22Rv1 (cell line): ENCODE results near the gene SPRY1.

Experiments
- H3K27ac ChIP-seq: fragments of 450-650 bp; 2 replicates; pipeline ENCODE4 v1.5.1; 2017
- ZFX ChIP-seq: fragments of 450-650 bp; IDR thresholded peaks from 2 replicates; pipeline ENCODE4 v1.6.1; 2017; ENCODE audit warnings: antibody characterized with exemption, borderline replicate concordance
- TF ChIP-seq, protein P1 (sequence below): fragments of 450-650 bp; IDR thresholded peaks from 2 replicates; pipeline ENCODE4 v1.5.1; 2017; ENCODE audit warnings: mild to moderate bottlenecking

The SPRY1 gene

GRCh38 chr4:123430501-123430900 is 33.9 kb downstream of the SPRY1 start:
- H3K27ac ChIP-seq = no peak overlapping the region
- no peak for TF ChIP-seq ZFX
- TF ChIP-seq, protein P1, sequence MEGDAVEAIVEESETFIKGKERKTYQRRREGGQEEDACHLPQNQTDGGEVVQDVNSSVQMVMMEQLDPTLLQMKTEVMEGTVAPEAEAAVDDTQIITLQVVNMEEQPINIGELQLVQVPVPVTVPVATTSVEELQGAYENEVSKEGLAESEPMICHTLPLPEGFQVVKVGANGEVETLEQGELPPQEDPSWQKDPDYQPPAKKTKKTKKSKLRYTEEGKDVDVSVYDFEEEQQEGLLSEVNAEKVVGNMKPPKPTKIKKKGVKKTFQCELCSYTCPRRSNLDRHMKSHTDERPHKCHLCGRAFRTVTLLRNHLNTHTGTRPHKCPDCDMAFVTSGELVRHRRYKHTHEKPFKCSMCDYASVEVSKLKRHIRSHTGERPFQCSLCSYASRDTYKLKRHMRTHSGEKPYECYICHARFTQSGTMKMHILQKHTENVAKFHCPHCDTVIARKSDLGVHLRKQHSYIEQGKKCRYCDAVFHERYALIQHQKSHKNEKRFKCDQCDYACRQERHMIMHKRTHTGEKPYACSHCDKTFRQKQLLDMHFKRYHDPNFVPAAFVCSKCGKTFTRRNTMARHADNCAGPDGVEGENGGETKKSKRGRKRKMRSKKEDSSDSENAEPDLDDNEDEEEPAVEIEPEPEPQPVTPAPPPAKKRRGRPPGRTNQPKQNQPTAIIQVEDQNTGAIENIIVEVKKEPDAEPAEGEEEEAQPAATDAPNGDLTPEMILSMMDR = no peak

- TF ChIP-seq ZFX = no peak
- TF ChIP-seq, protein P1 = no peak
- no peak overlapping the region for H3K27ac ChIP-seq
These were observed 37.0 kb downstream of the SPRY1 start for GRCh38 chr4:123433573-123433972.

- H3K27ac ChIP-seq = no peak overlapping the region
- TF ChIP-seq, protein P1 = no peak
- TF ChIP-seq ZFX = no peak
These were observed 37.4 kb downstream of the SPRY1 start for GRCh38 chr4:123433976-123434375.

DNA sequence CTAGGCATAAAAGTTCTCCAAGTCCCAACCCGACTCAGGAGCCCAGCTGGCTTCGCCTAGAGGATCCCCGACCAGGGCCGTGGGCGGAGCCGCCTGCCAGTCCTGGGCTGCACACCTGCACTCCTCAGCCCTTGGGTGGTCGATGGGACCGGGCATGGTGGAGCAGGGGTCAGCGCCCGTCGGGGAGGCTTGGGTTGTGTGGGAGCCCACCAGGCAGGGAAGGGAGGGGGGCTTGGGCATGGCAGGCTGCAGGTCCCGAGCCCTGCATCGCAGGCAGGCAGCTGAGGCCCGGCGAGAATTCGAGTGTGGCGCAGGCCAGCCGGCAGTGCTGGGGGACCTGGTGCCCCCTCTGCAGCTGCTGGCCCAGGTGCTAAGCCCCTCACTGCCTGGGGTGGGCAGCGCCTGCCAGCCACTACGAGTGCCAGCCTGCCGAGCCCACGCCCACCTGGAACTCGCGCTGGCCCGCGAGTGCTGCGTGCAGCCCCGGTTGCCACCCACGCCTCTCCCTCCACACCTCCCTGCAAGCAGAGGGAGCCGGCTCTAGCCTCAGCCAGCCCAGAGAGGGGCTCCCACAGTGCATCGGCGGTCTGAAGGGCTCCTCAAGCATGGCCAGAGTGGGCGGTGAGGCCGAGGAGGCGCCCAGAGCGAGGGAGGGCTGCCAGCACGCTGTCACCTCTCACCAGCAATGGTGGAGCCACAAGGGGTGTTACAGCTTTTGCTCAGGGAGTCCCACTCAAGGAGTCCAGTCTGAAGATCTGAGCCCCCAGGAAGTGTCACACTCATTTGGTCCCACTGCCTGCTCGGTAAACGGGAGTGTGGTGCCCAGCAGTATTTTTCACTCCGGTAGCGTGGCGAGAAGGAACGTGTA is 38.9 kb downstream of the SPRY1 start:
- TF ChIP-seq ZFX = no peak
- TF ChIP-seq, protein P1 = no peak
- H3K27ac ChIP-seq = no peak overlapping the region

- TF ChIP-seq ZFX = no peak
- TF ChIP-seq, protein P1 = no peak
- H3K27ac ChIP-seq = no peak overlapping the region
These were observed 41.4 kb downstream of the SPRY1 start for GRCh38 chr4:123438031-123438430.

DNA sequence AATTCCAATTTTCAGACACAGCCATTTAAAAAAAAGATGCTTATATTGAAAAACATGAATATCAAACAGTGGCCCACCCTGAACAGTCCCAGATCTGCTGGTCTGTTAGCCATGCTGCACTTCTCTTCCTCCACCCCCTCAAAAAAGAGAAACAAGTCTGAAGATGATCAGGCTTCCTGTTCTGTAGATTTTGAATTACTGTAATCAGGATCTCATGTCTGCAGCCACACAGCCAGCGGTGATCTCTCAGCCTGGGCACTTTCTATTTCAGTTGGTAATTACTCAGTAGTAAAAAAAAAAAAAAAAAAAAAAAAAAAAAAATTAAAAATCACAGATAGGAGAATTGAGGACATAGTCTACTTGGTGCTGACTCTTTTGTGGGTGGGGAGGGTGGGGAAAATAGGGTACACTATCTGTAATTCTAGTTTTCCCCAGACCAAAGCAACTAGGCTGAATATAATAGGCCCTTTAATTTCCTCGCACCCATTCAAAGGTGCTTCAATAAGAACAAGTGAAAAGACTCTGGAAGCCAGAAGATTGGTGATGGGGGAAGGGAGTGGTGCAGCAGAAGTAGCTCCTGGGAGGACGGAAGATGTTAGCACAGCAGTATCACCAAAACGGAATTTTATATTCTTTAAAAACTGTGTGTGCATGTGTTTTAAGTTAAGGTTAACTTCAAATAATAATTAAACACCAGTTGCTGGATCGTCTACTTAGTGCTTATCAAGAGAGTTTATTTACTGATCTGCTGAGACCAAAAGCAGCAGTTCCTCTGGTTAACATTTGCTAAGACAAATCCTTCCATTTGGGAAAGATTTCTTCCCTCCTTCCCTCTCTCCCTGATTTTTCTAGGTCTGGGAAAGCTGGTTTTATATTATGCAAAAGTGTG is 47.0 kb downstream of the SPRY1 start:
- H3K27ac ChIP-seq = no peak overlapping the region
- TF ChIP-seq ZFX = no peak
- TF ChIP-seq, protein P1 = no peak
